ENCODE measurements around the gene CERS2. TPM values are rescaled to one million over a fixed set of nuclear protein-coding genes. Genes with fewer than 3 reads are reported as not detected.

The CERS2 gene
- total and polyA plus RNA-seq, 2 of the 13 experiments (the other 11 are each of a cell fraction or from before 2014, with no cell fraction given), result 269 to 298 TPM

DNA sequence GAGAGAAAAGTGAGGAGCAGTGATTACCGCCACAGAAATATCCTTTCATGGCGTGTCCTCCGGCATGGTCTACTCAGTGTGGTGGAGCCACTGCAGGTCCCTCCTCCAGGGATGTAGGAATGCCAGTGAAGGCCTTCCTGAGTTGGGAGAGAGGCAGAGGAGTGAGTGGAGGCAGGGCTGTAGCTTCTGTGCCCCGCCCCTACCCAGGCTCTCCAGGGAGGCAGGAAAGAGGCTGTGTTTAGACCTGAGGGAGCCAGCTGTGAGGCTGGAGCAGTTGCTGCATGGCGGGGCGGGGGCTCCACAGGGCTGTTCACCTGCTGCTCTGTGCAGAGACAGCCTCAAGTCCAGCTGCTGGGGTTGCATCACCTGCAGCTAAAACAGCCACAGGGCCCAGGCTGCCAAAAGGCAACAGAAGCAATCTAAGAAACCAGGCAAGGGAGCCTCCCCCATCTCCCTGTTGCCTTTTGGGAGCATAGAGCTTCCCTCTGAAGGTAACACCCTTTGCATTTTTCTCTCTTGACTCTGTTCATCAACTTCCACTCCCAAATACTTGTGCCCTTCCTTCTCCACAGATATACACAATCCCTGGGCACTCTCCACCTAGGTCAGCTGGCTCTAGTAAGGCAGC is 6.7 kb upstream of the CERS2 start (continued):
- TF ChIP-seq, protein P1, sequence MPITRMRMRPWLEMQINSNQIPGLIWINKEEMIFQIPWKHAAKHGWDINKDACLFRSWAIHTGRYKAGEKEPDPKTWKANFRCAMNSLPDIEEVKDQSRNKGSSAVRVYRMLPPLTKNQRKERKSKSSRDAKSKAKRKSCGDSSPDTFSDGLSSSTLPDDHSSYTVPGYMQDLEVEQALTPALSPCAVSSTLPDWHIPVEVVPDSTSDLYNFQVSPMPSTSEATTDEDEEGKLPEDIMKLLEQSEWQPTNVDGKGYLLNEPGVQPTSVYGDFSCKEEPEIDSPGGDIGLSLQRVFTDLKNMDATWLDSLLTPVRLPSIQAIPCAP (CRISPR knock-in tag; IDR thresholded peaks at IDR 0.05; ENCODE audit: low read depth), result no peak
- TF ChIP-seq MIER3 (CRISPR knock-in tag; IDR thresholded peaks at IDR 0.05; ENCODE audit: borderline replicate concordance) (no peak; the same call in 1 of the 2 replicates), SETDB1 (CRISPR knock-in tag; IDR thresholded peaks at IDR 0.05; ENCODE audit: borderline replicate concordance) (no peak), ZMYM4 (CRISPR knock-in tag; IDR thresholded peaks at IDR 0.05) (peak; percentile 16; the same call in 1 of the 2 replicates), XBP1 (CRISPR knock-in tag; IDR thresholded peaks at IDR 0.05) (no peak), ZNF557 (CRISPR knock-in tag; IDR thresholded peaks at IDR 0.05) (no peak), ZNF672 (CRISPR knock-in tag; IDR thresholded peaks at IDR 0.05) (no peak), HMGA1 (CRISPR knock-in tag; conservative IDR thresholded peaks at IDR 0.05) (no peak), ELF3 (CRISPR knock-in tag; IDR thresholded peaks at IDR 0.05) (peak; percentile 29; the same call in 1 of the 2 replicates), KDM3A (CRISPR knock-in tag; IDR thresholded peaks at IDR 0.05; ENCODE audit: low read depth) (no peak), ZSCAN9 (CRISPR knock-in tag; IDR thresholded peaks at IDR 0.05; ENCODE audit: borderline replicate concordance) (no peak), CEBPB (IDR thresholded peaks at IDR 0.05; ENCODE audit: borderline replicate concordance, low read depth, low read length) (peak; percentile 77; the same call in 1 of the 2 replicates), SALL1 (CRISPR knock-in tag; IDR thresholded peaks at IDR 0.05) (0 out of 2 replicates have a peak, but pooled peaks have one; percentile 23), ZFP62 (CRISPR knock-in tag; IDR thresholded peaks at IDR 0.05) (no peak)
- TF ChIP-seq, protein P2, sequence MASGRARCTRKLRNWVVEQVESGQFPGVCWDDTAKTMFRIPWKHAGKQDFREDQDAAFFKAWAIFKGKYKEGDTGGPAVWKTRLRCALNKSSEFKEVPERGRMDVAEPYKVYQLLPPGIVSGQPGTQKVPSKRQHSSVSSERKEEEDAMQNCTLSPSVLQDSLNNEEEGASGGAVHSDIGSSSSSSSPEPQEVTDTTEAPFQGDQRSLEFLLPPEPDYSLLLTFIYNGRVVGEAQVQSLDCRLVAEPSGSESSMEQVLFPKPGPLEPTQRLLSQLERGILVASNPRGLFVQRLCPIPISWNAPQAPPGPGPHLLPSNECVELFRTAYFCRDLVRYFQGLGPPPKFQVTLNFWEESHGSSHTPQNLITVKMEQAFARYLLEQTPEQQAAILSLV (CRISPR knock-in tag; IDR thresholded peaks at IDR 0.05; ENCODE audit: borderline replicate concordance), result 0 out of 2 replicates have a peak, but pooled peaks have one; percentile 16
- TF ChIP-seq, protein P3, sequence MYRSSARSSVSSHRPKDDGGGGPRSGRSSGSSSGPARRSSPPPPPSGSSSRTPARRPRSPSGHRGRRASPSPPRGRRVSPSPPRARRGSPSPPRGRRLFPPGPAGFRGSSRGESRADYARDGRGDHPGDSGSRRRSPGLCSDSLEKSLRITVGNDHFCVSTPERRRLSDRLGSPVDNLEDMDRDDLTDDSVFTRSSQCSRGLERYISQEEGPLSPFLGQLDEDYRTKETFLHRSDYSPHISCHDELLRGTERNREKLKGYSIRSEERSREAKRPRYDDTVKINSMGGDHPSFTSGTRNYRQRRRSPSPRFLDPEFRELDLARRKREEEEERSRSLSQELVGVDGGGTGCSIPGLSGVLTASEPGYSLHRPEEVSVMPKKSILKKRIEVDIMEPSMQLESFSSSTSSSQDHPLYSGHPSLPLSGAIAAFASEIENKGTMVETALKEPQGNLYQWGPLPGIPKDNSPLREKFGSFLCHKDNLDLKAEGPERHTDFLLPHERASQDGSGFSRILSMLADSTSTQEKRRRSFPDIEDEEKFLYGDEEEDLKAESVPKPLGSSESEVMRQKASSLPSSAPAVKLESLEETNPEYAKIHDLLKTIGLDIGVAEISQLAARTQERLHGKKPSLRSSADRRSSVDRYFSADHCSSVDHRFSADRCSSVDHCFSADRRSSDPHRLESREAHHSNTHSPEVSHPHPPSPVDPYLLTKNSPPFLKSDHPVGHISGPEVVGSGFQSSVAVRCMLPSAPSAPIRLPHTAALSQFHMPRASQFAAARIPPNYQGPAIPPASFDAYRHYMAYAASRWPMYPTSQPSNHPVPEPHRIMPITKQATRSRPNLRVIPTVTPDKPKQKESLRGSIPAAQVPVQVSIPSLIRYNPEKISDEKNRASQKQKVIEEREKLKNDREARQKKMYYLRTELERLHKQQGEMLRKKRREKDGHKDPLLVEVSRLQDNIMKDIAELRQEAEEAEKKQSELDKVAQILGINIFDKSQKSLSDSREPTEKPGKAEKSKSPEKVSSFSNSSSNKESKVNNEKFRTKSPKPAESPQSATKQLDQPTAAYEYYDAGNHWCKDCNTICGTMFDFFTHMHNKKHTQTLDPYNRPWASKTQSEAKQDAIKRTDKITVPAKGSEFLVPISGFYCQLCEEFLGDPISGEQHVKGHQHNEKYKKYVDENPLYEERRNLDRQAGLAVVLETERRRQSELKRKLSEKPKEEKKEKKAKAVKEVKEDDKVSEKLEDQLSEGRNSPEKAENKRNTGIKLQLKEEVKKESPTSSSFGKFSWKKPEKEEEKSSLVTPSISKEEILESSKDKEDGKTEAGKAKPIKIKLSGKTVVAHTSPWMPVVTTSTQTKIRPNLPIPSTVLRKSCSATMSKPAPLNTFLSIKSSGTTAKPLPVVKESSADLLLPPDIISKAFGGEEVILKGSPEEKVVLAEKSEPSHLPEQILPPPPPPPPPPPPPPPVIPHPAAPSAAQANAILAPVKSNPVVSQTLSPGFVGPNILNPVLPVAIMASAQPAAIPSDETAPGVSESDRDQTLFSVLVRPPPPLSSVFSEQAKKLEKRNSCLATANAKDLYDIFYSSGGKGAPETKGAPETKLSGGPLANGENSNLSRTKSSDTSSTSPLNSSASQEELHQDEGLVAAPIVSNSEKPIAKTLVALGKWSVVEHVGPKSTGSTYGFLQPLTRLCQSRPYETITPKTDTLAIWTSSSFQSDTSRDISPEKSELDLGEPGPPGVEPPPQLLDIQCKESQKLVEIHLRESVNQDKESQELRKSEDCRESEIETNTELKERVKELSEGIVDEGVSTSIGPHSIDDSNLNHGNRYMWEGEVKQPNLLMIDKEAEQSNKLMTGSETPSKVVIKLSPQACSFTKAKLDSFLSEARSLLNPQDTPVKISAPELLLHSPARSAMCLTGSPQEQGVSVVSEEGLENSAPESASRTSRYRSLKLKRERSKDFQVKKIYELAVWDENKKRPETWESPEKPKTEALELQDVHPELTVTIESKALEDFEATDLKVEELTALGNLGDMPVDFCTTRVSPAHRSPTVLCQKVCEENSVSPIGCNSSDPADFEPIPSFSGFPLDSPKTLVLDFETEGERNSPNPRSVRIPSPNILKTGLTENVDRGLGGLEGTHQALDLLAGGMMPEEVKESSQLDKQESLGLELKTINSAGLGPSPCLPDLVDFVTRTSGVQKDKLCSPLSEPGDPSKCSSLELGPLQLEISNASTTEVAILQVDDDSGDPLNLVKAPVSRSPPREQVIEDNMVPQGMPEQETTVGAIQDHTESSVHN (CRISPR knock-in tag; IDR thresholded peaks at IDR 0.05), result no peak
- TF ChIP-seq, protein P4, sequence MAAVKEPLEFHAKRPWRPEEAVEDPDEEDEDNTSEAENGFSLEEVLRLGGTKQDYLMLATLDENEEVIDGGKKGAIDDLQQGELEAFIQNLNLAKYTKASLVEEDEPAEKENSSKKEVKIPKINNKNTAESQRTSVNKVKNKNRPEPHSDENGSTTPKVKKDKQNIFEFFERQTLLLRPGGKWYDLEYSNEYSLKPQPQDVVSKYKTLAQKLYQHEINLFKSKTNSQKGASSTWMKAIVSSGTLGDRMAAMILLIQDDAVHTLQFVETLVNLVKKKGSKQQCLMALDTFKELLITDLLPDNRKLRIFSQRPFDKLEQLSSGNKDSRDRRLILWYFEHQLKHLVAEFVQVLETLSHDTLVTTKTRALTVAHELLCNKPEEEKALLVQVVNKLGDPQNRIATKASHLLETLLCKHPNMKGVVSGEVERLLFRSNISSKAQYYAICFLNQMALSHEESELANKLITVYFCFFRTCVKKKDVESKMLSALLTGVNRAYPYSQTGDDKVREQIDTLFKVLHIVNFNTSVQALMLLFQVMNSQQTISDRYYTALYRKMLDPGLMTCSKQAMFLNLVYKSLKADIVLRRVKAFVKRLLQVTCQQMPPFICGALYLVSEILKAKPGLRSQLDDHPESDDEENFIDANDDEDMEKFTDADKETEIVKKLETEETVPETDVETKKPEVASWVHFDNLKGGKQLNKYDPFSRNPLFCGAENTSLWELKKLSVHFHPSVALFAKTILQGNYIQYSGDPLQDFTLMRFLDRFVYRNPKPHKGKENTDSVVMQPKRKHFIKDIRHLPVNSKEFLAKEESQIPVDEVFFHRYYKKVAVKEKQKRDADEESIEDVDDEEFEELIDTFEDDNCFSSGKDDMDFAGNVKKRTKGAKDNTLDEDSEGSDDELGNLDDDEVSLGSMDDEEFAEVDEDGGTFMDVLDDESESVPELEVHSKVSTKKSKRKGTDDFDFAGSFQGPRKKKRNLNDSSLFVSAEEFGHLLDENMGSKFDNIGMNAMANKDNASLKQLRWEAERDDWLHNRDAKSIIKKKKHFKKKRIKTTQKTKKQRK (IDR thresholded peaks at IDR 0.05; ENCODE audit: low read length), result no peak
